HPDE6-E6E7 (cell line): Measurements from ENCODE around the gene SMIM15.
"Not testable (repeated sequence)": the region's sequence is repeated elsewhere in the genome, so short reads cannot be mapped to it uniquely, and the experiment has no call there.

Experiments used
- DNase-seq: peaks from one replicate; pipeline ENCODE4 v3.0.0; 2011; ENCODE audit warnings: missing footprints; ENCODE audit errors: extremely low spot score

The SMIM15 gene, protein sequence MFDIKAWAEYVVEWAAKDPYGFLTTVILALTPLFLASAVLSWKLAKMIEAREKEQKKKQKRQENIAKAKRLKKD

DNA sequence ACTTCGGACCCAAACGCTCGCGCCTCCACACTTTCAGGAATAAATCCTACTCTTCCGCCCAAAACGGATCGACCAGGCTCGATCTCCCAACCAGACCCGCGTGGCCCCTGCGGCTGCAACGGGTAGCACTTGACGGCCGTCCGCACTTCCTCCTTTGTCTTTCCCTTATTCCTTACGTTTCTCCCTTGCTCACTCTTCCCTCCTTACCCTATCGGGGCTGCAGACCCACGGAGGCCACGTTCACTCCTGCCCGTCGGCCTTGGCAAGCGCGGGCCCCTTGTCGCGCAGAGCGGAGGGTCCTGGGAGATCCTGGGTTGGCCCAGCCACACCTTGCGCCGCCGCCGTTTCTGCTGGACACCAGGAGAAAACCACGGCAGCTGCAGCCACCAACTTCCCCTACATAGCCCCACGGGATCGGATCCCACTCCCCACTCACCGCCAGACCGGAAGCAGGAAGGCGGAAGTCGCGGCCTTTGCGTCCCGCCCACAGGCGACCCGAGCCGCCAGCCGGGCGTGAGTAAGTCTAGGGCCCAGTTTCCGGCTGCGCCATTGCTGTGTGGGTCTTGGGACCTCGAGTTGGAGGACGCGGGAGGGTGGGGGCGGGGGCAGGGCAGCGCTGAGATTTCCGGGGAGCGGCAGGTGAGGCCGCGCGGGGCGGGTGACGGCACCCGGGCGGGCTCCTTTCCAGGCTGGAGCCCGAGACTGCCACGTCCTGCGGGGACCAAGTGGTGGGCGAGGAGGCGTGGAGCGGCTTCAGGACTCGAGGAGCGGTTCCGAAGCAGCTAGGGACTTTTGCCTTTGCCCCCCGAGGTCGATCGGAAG is at the start of gene SMIM15:
Gene SMIM15, minus strand, starts transcription at position 459 of the 822 bp plus-strand sequence. CDS start 2,297 bp downstream, outside the sequence.
- DNase-seq: peak; percentile 84

DNA sequence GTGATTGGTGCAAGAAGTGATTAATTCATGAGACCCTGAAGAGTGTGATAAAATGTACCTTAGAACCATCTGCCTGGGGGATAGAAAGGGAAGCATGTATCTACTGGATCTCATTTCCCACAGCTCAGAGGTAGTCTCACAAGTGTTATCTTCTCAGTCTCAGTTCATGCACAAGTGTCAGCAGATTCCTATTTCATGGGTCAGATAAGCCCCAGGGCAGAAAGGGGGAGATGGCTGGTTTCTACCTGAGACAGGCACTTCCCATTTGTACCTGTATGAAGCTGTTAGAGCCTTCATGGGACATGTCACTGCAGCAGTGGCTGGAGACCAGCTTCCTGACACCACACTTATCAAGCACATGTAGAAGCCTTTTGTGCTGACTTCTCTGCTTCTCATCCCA is 45.6 kb upstream of the SMIM15 start:
- no peak for DNase-seq

DNA sequence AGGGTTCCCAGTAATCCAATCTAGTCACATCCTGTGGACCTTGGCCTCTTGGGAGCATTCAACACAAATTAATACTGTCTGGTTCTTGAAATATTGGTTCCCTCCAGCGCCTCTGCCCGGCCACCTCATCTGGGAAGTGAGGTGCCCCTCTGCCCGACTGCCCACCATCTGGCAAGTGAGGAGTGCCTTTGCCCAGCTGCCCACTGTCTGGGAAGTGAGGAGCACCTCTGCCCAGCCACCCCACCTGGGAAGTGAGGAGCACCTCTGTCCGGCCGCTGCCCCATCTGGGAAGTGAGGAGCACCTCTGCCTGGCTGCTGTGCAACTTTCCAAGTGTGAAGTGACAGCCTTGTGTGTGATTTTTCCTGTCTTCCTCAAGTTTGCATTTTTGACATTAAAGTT is 42.7 kb upstream of the SMIM15 start:
- no peak for DNase-seq

DNA sequence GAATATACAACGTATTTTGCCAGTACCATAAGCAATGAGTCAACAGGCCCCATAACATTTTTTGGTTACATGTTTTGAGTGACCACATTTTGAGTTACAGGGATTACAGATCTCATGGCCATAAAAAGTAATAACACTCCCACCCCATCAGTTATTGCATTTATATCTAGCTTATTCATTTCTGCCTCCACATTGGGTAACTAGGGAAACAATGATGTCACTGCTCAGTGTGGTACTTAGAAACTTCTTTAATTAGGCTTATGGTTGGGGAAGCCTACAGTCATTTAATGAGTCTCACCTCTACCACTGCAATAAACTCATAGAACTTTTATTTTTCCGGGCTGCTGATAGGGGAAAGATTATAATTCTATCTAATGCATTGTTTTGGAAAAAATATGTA is 39.9 kb upstream of the SMIM15 start:
- no peak for DNase-seq

DNA sequence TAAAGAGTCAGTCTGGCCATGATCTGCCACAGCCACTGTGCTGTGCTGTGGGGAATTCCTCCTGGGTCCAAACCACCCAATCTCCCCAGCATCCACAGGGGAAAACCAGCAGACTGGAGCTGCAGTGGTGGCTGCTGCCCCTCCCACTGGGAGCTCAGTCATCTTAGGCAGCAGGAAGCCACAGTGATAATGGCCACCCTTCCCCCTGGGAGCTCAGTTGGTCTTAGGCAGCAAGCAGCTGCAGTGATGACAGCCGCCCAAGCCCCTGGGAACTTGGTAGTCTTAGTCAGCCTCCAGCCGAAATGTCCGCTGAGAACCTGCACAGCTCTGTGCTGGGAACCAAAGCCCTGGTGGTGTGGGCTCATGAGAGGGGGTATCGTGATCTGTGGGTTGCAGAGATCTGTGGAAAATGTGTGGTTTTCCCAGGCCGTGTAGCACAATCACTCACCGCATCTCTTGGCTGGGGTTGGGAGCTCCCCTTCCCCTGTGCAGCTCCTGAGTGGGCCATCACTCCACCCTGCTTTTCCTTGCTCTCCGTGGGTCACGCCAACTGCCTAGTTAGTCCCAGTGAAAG is 38.4 kb upstream of the SMIM15 start:
- DNase-seq: no peak

DNA sequence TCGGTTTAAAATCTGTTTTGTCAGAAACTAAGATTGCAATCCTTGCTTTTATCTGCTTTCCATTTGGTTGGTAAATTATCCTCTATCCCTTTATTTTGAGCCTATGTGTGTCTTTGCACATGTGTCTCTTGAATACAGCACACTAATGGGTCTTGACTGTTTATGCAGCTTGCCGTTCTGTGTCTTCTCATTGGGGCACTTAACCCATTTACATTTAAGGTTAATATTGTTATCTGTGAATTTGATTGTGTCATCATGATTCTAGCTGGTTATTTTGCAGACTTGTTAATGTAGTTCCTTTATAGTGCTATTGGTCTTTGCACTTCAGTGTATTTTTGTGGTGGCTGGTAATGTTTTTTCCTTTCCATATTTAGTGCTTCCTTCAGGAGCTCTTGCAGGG is 36.3 kb upstream of the SMIM15 start:
- DNase-seq: no peak

DNA sequence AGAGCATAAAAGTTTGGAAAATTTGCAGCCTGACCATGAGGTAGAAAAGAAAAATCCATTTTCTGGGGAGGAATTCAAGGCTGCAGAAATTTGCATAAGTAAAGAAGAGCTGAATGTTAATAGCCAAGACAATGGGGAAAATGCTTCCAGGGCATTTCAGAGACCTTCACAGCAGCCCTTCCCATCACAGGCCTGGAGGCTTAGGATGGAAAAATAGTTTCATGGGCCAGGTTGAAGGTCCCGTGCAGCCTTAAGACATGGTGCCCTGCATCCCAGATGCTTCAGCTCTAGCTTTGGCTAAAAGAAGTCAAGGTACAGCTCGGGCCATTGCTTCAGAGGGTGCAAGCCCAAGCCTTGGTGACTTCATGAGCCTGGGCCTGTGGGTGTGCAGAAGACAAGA is 25.6 kb upstream of the SMIM15 start:
- not testable (repeated sequence) for DNase-seq

DNA sequence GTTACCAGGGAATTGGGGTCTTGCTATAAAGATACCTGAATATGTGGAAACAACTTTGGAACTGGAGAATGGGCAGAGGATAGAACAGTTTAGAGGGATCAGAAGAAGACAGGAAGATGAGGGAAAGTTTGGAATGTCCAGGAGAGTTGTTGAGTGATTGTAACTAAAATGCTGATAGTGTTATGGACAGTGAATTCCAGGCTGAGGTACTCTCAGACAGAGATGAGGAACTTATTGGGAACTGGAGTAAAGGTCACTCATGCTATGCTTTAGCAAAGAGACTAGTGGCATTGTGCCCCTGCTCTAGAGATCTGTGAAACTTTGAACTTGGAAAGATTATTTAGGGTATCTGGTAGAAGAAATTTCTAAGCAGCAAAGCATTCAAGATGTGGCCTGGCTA is 25.1 kb upstream of the SMIM15 start:
- not testable (repeated sequence) for DNase-seq

DNA sequence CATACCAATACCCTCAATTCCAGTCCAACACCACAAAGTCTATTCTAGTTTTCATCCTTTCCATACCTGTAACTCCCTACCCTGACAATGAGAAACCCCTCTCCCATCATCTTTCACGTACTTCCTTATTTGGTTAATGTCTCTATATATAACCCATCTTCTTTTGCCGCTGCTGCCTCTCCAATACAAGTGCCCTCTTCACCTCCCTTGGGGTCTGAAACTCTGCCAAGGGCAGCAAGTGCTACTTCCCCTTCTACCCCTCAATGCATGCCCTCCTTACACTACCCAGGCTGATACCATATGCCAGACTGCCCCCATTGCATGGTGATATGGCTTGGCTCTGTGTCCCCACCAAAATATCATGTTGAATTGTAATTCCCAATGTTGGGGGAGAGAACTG is 24.4 kb upstream of the SMIM15 start:
- no peak for DNase-seq

DNA sequence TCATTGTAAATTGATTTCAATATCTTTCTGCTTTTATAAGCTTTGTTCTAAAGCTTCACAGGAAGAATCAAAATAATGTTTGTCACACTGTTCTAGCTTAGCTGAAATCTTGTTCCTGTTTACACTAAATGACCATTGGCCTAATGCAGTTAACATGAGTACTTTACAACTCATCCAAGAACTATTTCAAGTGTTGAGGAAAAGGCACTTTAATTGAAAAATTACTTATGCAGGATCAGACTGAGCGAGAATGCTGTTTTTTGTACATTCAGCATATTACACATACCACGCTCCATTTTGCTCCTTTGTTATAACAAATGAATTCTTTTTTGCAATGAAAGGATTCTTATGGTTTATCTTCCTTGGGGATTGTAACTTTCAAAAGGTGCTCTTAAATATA is 22.4 kb upstream of the SMIM15 start:
- DNase-seq: no peak

DNA sequence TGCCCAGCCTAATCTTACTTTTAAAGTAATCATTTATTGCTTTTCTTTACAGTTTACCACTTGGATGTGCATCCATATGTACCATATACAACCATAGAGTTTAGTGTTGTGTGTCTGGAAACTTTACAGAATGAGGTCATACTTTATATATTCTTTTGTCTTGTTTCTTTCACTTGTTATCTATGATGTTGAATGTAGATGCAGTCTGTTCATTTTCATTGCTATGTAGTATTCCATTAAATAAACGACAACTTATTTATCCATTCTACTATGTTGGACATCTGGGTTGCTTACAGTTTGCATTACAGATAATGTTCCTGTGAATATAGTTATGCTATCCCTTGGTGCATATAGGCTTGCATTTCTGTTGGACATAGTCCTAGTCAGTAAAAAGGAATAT is 21.3 kb upstream of the SMIM15 start:
- DNase-seq: no peak

DNA sequence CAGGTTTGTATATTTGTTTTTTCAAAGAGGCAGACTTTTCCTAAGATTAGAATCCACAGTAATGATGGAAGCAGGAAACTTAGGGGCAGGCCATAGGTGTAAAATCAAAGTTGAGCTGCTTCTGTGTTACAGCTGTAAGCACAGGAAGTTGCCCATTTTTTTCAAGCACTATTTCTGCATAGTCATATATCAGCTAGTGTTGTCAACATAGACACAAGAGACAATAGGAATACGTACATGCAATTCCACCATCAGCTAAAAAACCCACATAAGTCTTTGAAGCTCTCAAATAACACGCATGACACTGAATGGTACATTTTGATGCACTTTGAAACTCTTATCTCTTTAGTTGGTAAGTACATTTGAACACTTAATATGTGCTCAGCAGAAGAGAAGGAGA is 20.2 kb upstream of the SMIM15 start:
- DNase-seq: no peak

DNA sequence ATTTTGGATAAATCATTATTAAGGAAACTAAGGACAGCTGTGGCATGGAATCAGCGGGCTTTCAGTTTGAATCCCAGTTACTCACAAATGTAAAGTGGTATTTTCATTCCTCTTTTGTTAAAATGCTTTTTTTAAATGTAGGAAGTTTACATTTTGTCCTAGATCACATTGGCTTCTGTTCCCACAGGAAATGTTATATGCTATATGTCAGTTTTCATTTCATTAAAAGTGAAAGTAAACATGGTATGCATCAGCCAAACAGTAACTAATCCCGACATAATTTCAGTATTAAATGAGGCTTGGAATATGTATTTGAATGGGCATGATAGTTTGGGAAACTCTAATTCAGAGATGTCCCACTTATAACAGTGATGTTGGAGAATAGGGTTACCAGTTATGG is 18.6 kb upstream of the SMIM15 start:
- DNase-seq: no peak

DNA sequence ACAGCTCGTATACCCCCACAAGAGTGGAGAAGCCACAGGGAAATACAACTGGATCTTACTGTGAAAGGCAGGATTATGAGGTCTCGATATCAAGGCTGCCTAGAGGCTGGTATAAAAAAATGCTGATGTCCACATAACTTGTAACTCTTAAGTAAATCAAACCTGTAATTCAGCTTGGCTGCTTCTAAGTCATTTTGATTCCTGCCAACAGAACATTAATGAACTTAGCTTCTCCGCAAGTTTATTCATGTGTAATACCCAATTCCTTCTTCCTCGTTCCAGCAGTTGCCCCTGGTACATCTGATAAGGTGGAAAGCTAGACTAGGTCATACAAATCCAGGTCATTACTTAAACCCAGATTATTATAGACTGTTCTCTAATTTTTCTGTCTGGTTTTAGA is 16.4 kb upstream of the SMIM15 start:
- DNase-seq: no peak

DNA sequence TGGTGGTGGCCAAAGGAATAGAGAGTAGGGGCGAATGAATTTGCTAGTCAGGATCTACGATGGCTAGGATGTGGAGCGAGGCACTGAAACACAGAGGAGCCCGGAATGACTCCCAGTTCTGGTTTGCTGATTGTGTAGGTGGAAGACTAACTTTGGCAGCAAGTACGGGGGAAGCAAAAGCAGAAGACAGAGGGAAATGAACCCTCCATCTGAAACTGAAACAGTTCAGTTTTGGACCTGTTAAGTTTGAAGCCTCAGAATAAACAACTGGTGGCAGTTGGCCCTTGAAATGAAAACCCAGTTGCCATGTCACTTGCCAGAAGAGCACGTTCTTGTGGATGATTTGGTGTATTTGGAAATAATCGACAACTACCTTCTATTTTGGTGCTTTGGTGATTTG is 15.4 kb upstream of the SMIM15 start:
- no peak for DNase-seq

DNA sequence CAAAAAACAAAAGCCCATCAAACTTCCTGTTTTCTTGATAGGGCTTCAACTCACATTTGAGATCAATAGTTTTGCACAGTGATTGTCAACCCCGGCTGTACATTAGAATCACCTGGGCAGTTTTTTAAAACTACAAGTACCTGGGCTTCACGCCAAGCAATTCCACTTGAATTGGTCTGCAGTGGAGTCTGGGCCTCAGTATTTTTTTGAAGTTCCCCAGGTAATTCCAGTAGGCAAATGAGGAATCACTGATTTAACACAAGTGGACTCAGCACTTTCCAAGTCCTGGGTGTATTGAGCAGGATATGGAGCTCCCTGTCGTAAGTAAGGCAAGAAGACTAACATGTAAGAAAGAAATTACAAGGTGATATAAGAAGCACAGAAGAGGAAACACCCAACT is 14.8 kb upstream of the SMIM15 start:
- no peak for DNase-seq

DNA sequence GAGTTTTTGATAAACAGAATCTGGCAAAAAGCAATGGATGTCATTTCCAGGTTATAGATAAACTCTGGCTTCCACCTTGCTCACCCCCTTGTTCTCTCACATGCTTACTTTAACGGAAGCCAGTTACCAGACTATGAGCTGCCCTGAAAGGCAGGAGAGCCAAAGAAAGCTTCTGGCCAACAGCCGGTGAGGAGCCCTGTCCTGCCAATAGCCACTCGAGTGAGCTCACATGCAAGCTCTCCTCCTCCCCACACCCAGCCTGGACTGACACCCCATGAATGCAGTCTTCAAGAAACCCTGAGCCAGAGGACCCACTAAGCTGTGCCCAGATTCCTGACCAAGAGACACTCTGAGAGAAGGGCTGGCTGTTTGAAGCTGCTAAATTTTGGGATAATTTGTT is 14.4 kb upstream of the SMIM15 start:
- no peak for DNase-seq

DNA sequence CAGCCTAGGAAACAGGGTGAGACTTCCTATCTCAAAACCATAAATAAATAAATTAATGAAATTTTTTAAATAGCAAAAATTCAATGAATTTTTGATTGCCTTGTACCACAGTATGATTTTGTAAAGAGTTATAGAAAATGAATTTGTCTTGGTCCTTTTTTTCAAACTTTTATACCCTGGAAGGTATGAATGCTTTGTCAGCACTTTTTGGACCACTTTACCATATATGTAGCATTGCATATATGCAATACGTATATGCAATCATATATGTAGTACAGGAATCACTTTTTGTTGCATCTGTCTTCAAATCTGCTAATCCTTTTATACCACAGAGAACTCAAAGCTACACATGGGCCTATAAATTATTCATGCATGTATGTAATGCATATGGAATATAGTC is 9.2 kb upstream of the SMIM15 start:
- DNase-seq: no peak

DNA sequence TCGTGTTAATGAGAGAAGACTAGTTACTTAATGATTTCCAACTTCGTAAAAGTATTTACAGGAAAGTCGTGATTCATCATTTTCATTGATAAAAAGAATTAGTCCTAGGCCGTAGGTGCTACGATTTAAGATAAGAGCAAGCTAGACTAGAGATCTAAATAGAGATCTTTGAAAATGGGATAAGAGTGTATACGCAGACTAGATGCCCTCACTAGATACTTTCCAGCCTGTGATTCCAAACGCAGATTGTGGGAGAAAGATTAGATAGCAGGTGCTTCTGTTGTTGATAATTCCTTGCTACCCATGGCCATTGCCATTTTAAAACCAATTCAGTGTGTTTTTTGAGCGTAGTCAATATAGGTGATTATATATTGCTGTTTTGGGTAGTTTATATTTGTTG is 6.7 kb upstream of the SMIM15 start:
- DNase-seq: no peak

DNA sequence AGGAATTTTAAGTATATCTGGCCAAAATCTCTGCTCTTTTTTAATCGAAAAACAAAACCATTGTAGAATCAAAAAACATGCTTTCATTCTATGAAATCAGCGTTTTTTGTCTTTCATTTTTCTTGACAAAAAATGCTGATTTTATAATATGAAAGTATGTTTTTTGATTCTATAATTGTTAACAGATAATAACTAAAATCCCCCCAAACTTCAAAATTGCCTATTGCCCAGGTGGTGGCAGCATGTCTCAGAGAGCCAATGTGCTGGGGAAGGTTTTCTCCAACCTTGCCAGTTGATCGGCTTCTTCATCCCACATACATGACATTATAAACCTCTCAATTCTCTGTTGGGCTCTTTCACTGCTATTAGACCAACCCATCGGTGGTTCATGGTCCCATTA is 5.1 kb upstream of the SMIM15 start:
- peak; percentile 14 for DNase-seq

DNA sequence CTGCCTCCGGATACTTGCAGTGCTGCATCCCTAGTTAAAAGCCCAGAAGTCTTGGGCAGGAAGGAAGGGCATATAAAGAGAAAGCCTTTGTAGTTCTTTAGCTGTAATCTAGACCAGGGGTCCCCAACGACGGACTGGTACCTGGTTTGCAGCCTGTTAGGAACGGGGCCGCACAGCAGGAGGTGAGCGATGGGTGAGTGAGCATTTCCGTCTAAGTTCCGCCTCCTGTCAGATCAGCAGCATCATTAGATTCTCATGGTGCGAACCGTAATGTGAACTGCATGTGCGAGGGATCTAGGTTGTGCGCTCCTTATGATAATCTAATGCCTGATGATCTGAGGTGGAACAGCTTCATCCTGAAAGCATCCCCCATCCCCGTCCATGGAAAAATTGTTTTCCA is 1.6 kb upstream of the SMIM15 start:
- DNase-seq: no peak

DNA sequence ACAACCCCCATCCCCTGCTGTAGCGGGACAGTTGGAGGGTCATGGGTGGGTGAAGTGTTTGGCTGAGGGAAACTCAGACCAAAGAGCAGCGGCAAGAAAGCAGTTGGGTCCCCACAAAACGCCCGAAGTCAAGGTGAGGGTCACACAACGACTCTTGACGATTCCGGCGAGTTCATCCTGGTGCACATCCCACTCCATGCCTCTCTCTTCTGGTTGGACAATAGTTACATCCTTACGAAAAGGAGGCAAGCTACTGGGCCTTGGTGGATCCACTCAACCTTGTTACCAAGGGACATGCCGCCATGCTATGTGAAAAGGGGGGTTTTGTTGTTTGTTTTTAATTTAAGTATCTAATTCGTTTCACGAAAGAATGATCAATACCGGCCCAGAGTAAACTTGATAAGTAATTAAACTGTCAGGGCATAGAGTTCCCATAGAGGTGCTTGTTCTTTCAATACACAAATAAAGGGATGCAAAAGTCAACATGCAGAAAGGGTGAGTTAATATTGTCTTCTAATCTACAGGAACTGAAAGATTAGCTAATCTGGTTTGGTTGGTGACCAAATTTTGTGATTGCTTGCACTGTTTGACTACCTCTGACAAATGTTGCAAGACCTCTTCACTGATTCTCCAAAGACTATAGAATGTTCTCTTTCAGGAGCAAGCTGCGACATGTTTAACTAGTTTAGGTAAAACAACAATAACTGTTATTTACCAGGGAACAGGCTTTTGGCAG is 732 bp upstream of the SMIM15 start:
- peak; percentile 27 for DNase-seq

DNA sequence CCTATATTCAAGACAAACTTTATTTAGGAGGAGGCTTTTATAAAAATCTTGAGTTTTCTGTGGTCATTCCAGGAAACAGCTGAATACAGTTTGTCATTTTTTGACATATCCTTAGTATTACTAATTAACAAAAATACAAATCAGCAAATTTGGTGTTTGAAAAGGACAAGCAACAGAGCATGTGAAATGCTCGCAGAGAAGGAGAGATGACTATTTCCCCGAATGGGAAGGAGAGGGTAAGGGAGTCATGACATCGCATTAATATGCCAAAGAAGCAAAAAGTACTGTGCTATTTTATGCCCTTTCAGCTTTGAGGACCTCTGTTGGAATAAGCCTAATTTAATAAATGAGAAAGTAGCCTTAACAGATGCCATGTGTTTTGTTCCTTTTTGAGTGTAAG is 1.8 kb downstream of the SMIM15 start:
- DNase-seq: no peak
